CD4-positive, alpha-beta T cell (primary cell): Measurements from ENCODE around the gene FOXC1. TPM values are rescaled to one million over a fixed set of nuclear protein-coding genes. Genes with fewer than 3 reads are reported as not detected.

ENCODE experiments used
- ATAC-seq: fragments of 200-7000 bp; cut with Tn5 transposase; one replicate; pipeline ENCODE4 v1.10.0; 2022; ENCODE audit warnings: mild to moderate bottlenecking; ENCODE audit not compliant: poor library complexity
- CTCF ChIA-PET: fragments of 350-600 bp; sonication (Branson Sonifier 250); formaldehyde crosslinking; loops from one replicate; lab custom pipeline; 2021; ENCODE audit warnings: antibody characterized with exemption, inconsistent platforms; lab: Charles Lee
- POLR2A ChIA-PET: fragments of 350-600 bp; sonication (Branson Sonifier 250); formaldehyde crosslinking; loops from one replicate; lab custom pipeline; 2021; ENCODE audit warnings: antibody characterized with exemption, inconsistent platforms; lab: Charles Lee
- DNase-seq, 14 experiments: peaks; one replicate each; pipeline ENCODE4 v3.0.0-alpha.2; 2013 to 2020; ENCODE audit warnings: mixed read lengths in 2 of 14
- H3K27ac ChIP-seq, 2 donors: one replicate each; pipeline versions ENCODE4 v1.5.1 to v1.7.0; 2013; ENCODE audit warnings: low read length in 2 of 2, low read depth in 1 of 2, mild to moderate bottlenecking in 1 of 2
- H3K27me3 ChIP-seq, 2 experiments: 1 replicate in 1 of 2; 2 replicates in 1 of 2; pipeline versions ENCODE4 v1.6.1 to v1.7.0; 2013; ENCODE audit warnings: low read length in 2 of 2, control low read depth in 1 of 2, mild to moderate bottlenecking in 1 of 2, moderate library complexity in 1 of 2; ENCODE audit not compliant: insufficient read depth in 2 of 2, control insufficient read depth in 1 of 2
- H3K36me3 ChIP-seq: one replicate; pipeline ENCODE4 v1.6.1; 2013; ENCODE audit warnings: low read length, control low read depth; ENCODE audit not compliant: insufficient read depth
- H3K4me1 ChIP-seq: one replicate; pipeline ENCODE4 v1.6.1; 2013; ENCODE audit warnings: low read length, control low read depth; ENCODE audit not compliant: insufficient read depth
- H3K4me3 ChIP-seq: one replicate; pipeline ENCODE4 v1.5.1; 2013; ENCODE audit warnings: mild to moderate bottlenecking, low read length, moderate library complexity
- H3K9me3 ChIP-seq, 2 experiments: 1 replicate in 1 of 2; 2 replicates in 1 of 2; pipeline versions ENCODE4 v1.6.1 to v1.7.0; 2013; ENCODE audit warnings: low read length in 2 of 2, mild to moderate bottlenecking in 2 of 2, control low read depth in 1 of 2, moderate library complexity in 1 of 2; ENCODE audit not compliant: control insufficient read depth in 1 of 2, insufficient read depth in 1 of 2
- H3K27ac Mint-ChIP-seq: one replicate; pipeline ENCODE4 v1.8.0; 2020; ENCODE audit warnings: mixed read lengths
- H3K27me3 Mint-ChIP-seq: one replicate; pipeline ENCODE4 v1.8.0; 2021; ENCODE audit warnings: mixed read lengths
- H3K36me3 Mint-ChIP-seq: one replicate; pipeline ENCODE4 v1.8.0; 2021; ENCODE audit warnings: low read depth, mixed read lengths
- H3K4me1 Mint-ChIP-seq: one replicate; pipeline ENCODE4 v1.8.0; 2021; ENCODE audit warnings: low read depth, mixed read lengths
- H3K4me3 Mint-ChIP-seq: one replicate; pipeline ENCODE4 v1.8.0; 2020; ENCODE audit warnings: mild to moderate bottlenecking, mixed read lengths
- H3K9me3 Mint-ChIP-seq: one replicate; pipeline ENCODE4 v1.8.0; 2020; ENCODE audit warnings: mixed read lengths
- CTCF ChIP-seq: fragments of 200-600 bp; IDR thresholded peaks from one replicate; pipeline ENCODE4 v1.8.0; 2022; ENCODE audit warnings: antibody characterized with exemption, mild to moderate bottlenecking
- intact Hi-C, 2 experiments: fragments of 100-400 bp; cut with DNase I in 1 of 2; cut with micrococcal nuclease in 1 of 2; formaldehyde crosslinking; loops; one replicate each; pipeline versions ENCODE4 v1.15.1 to v1.9.0; 2023 to 2025; cut with DNase I, micrococcal nuclease
- total RNA-seq, 174 experiments: library from RNA in 2 of 174; stranded (reverse) in 2 of 174; gene quantifications; one replicate each; pipeline ENCODE4 v1.2.3 and lab custom pipeline; 2021 to 2026

Gene FOXC1
- total RNA-seq, 2 experiments from 2014 or later: not detected

GRCh38 chr6:1618311-1619097 lies 8.8 kb downstream of the FOXC1 start:
- Mint-ChIP-seq H3K36me3 (peaks cover 13% of the 10 kb centered on the region), H3K9me3 (no peaks in the 10 kb centered on the region), H3K4me1 (peaks cover 6% of the 10 kb centered on the region), H3K27me3 (peaks cover 66% of the 10 kb centered on the region), H3K27ac (no peak overlapping the region), H3K4me3 (no peak overlapping the region)
- H3K9me3 ChIP-seq: peaks cover 0 to 34% of the 10 kb centered on the region in 2 experiments
- no peak overlapping the region for H3K27ac ChIP-seq
- ATAC-seq (no peak), DNase-seq (peak in 1 of 14 experiments; percentile 31)
- peaks cover 61 to 89% of the 10 kb centered on the region in 2 experiments for H3K27me3 ChIP-seq
- no peaks in the 10 kb centered on the region for H3K36me3 ChIP-seq
- no peak overlapping the region for H3K4me3 ChIP-seq
- POLR2A ChIA-PET: no interaction called here
- CTCF ChIA-PET: no interaction called here
- H3K4me1 ChIP-seq: peaks cover 24% of the 10 kb centered on the region
- no peak for TF ChIP-seq CTCF
- intact Hi-C loops: no loop called here

- H3K4me1 Mint-ChIP-seq: peaks cover 3% of the 10 kb centered on the region
- peaks cover 65% of the 10 kb centered on the region for H3K27me3 Mint-ChIP-seq
- CTCF ChIA-PET: no interaction called here
- H3K27ac Mint-ChIP-seq: no peak overlapping the region
- POLR2A ChIA-PET: interaction anchor here (1.3 kb wide), 1 partner anchor 12 kb away, joined by 3 read pairs; no protein-coding TSS in a partner anchor
- no peaks in the 10 kb centered on the region for H3K36me3 ChIP-seq
- DNase-seq (peak in 1 of 14 experiments; percentile 28), ATAC-seq (no peak)
- H3K4me3 Mint-ChIP-seq: no peak overlapping the region
- H3K4me3 ChIP-seq: no peak overlapping the region
- H3K9me3 Mint-ChIP-seq: no peaks in the 10 kb centered on the region
- H3K27me3 ChIP-seq: peaks cover 56 to 89% of the 10 kb centered on the region in 2 experiments
- no peak overlapping the region for H3K27ac ChIP-seq
- H3K9me3 ChIP-seq: peaks cover 0 to 32% of the 10 kb centered on the region in 2 experiments
- H3K36me3 Mint-ChIP-seq: peaks cover 13% of the 10 kb centered on the region
- H3K4me1 ChIP-seq: peaks cover 17% of the 10 kb centered on the region
- intact Hi-C loops: no loop called here
- no peak for TF ChIP-seq CTCF
These were observed 9.5 kb downstream of the FOXC1 start for GRCh38 chr6:1619098-1619672.

DNA sequence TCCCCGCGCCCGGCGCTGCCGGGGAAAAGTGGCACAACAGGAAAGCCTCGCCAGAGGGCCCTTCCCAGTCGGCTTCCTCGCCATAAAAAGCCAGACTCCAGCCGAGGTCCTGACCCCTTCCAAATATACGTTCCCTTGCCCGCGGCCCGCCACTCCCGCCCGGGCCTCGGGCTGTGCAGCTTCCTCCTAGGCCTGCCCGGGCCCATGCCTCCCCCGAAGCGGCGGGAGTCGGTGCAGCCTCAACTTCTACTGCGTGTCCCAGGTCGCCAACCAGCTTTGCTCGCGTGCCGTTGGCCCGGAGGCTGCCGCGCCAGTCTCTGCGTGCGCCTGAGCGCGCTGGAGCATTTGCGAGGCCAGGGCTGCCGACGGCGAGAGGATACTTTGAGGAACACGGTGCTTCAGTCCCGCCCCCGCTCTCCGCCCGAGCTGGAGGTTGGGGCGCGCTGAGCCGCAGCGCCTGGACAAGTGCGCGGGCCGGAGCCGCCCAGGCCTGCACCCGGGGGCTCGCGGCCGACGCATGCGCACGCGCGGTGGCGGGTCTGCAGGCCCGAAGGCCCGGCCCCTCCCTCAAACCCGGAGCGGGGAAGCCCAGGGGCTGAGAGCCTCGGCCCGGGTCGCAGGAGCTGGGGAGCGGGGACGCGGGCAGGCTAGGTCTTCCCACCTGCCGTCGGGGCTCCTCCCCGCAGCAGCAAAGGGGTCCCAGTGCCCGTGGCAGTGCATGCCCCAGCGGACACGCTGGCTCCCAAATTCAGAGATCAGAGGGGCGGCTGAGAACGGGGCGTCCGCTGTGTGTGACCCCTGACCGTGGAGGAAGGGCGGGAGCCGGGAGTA lies 10.2 kb downstream of the FOXC1 start:
- Mint-ChIP-seq H3K4me3 (no peak overlapping the region), H3K27ac (no peak overlapping the region), H3K36me3 (peaks cover 13% of the 10 kb centered on the region), H3K9me3 (no peaks in the 10 kb centered on the region), H3K4me1 (peaks cover 4% of the 10 kb centered on the region), H3K27me3 (peaks cover 66% of the 10 kb centered on the region)
- DNase-seq (peak in 2 of 14 experiments; percentile 23 to 32), ATAC-seq (no peak)
- CTCF ChIA-PET: no interaction called here
- Histone ChIP-seq H3K4me3 (no peak overlapping the region), H3K36me3 (no peaks in the 10 kb centered on the region), H3K27me3 (peaks cover 57 to 91% of the 10 kb centered on the region in 2 experiments), H3K9me3 (peaks cover 0 to 34% of the 10 kb centered on the region in 2 experiments), H3K27ac (no peak overlapping the region), H3K4me1 (peaks cover 17% of the 10 kb centered on the region)
- POLR2A ChIA-PET: interaction anchor here (1.3 kb wide), 1 partner anchor 12 kb away, joined by 3 read pairs; no protein-coding TSS in a partner anchor
- TF ChIP-seq CTCF: no peak
- intact Hi-C loops: no loop called here
